Activated T-cell treated with anti-CD3 and anti-CD28 coated beads, Interleukin-2, amount 50 U/mL, for 24 hours (primary cell): ENCODE data around the gene IFNL3.

Source experiments
- DNase-seq: peaks from one replicate; pipeline ENCODE4 v3.0.0-alpha.2; 2020
- H3K27ac Mint-ChIP-seq: 2 replicates; pipeline ENCODE4 v1.8.0; 2020; ENCODE audit warnings: mild to moderate bottlenecking, mixed read lengths
- H3K27me3 Mint-ChIP-seq: 2 replicates; pipeline ENCODE4 v1.8.0; 2020; ENCODE audit warnings: mixed read lengths
- H3K36me3 Mint-ChIP-seq: 2 replicates; pipeline ENCODE4 v1.8.0; 2020; ENCODE audit warnings: low read depth, mixed read lengths
- H3K4me1 Mint-ChIP-seq: 2 replicates; pipeline ENCODE4 v1.8.0; 2020; ENCODE audit warnings: low read depth, mixed read lengths
- H3K4me3 Mint-ChIP-seq: 2 replicates; pipeline ENCODE4 v1.8.0; 2020; ENCODE audit warnings: mild to moderate bottlenecking, moderate library complexity, mixed read lengths
- H3K9me3 Mint-ChIP-seq: 2 replicates; pipeline ENCODE4 v1.8.0; 2020; ENCODE audit warnings: mixed read lengths

The IFNL3 gene

GRCh38 chr19:39196860-39197562, 47.8 kb downstream of the IFNL3 start, which contains the start of gene NCCRP1:
TSS of gene NCCRP1 (plus strand) at chr19:39196964. CDS start at chr19:39196983, 19 bp downstream.
- H3K36me3 Mint-ChIP-seq = no peaks in the 10 kb centered on the region
- no peak within 1 kb of the TSS for H3K27ac Mint-ChIP-seq
- H3K4me1 Mint-ChIP-seq = peaks cover 19% of the 10 kb centered on the region
- no peaks in the 10 kb centered on the region for H3K9me3 Mint-ChIP-seq
- no peak within 1 kb of the TSS for H3K4me3 Mint-ChIP-seq
- no peak for DNase-seq
- H3K27me3 Mint-ChIP-seq = peaks cover 75% of the 10 kb centered on the region

DNA sequence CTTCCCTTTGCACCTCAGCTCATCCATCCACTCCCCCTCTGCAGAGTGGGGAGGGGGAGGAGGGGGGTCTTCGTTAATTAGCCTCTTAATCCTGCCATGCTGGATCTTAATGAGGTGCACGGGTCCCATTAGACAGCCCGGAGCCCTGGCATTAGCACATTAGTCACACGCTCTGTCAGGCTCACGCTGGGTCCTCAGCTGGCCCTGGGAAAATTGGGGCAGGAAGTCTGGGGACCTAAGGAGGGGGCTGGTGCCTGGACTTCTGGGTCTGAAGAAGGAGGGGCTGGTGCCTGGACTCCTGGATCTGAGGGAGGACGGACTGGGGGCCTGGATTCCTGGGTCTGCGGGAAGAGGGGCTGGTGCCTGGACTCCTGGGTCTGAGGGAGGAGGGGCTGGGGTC, 48.5 kb downstream of the IFNL3 start:
- no peak for DNase-seq
- Mint-ChIP-seq H3K4me3 (no peak overlapping the region), H3K9me3 (no peaks in the 10 kb centered on the region), H3K4me1 (peaks cover 19% of the 10 kb centered on the region), H3K27me3 (peaks cover 71% of the 10 kb centered on the region), H3K27ac (no peak overlapping the region), H3K36me3 (no peaks in the 10 kb centered on the region)

GRCh38 chr19:39195755-39196154, 49.1 kb downstream of the IFNL3 start:
- no peak for DNase-seq
- H3K27me3 Mint-ChIP-seq = peaks cover 66% of the 10 kb centered on the region

DNA sequence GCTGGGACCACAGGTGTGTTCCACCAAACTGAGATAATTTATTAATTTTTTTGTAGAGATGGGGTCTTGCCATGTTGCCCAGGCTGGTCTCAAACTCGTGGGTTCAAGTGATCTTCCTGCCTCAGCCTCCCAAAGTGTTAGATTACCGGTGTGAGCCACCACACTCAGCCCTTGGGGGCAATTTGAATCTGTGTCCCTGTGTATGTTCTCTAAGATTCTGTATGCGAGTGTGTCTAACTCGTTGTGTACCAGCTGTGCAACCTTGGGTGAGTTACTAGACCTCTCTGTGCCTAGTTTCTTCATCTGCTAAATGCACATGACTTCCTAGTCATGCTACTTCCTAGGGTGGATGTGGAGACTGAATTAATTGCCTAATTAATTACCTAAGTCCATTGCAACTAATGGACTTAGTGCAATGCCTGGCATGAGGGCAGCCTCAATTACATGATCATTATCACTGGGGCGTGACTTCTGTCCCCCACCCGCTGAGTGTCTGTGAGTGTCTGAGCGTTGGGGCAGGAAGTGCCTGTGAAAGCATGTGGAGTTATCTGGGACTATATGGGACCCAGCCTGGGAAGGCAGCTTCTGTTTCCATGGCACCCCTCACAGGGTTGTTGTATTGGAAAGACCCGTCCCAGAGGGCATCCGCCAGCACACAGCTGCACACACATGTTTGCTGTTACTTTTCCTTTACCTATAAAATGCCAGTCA, 49.8 kb downstream of the IFNL3 start:
- Mint-ChIP-seq H3K9me3 (no peaks in the 10 kb centered on the region), H3K27ac (no peak overlapping the region), H3K4me1 (peaks cover 19% of the 10 kb centered on the region), H3K27me3 (peaks cover 61% of the 10 kb centered on the region), H3K36me3 (no peaks in the 10 kb centered on the region), H3K4me3 (no peak overlapping the region)
- DNase-seq = no peak

More at GRCh38 chr19:39195755-39196154, 49.1 kb downstream of the IFNL3 start:
- no peaks in the 10 kb centered on the region for H3K9me3 Mint-ChIP-seq
- H3K27ac Mint-ChIP-seq = no peak overlapping the region
- no peak overlapping the region for H3K4me3 Mint-ChIP-seq
- H3K36me3 Mint-ChIP-seq = no peaks in the 10 kb centered on the region
- peaks cover 19% of the 10 kb centered on the region for H3K4me1 Mint-ChIP-seq

DNA sequence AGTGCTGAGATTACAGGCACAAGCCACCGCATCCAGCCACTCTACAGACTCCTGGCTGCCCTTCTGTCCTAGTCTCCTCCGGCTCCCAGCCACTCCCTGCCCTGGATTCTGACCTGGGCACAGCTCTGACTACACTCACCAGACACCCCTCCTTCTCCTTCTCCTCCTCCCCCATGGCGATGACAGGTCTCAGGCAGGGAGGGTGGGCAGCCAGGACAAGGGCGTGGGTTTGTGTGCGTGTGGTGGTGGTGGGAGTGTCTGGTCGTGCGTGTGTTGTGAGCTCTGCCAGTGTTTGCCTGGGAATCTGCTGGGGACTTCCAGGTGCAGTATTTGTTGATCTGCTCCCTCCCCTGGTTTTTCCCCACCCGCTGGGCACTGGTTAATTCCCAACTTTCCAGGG, 51.0 kb downstream of the IFNL3 start:
- Mint-ChIP-seq H3K9me3 (no peaks in the 10 kb centered on the region), H3K4me1 (peaks cover 19% of the 10 kb centered on the region), H3K27me3 (peaks cover 55% of the 10 kb centered on the region), H3K27ac (no peak overlapping the region), H3K36me3 (no peaks in the 10 kb centered on the region), H3K4me3 (no peak overlapping the region)
- DNase-seq = no peak
